GM12878 (cell line): ENCODE results near the gene SESTD1. TPM values are rescaled to one million over a fixed set of nuclear protein-coding genes. Genes with fewer than 3 reads are reported as not detected.

ENCODE experiments used
- ATAC-seq: fragments of 200-7000 bp; cut with Tn5 transposase; 3 replicates; pipeline ENCODE4 v1.9.1; 2020; ENCODE audit warnings: mild to moderate bottlenecking, moderate library complexity
- BruUV-seq: library from RNA; stranded (reverse); fragments of 400-500 nt; replicated peaks from 2 replicates; lab custom pipeline; 2021; lab: Mats Ljungman, UMichigan
- CTCF ChIA-PET: fragments of 300-600 bp; sonication (Branson Sonifier 250); formaldehyde crosslinking; extraction: SDS; loops from one replicate; lab custom pipeline; 2021; ENCODE audit warnings: inconsistent platforms; lab: Yijun Ruan, JAX
- POLR2A ChIA-PET: fragments of 350-600 bp; formaldehyde crosslinking; extraction: SDS; loops from one replicate; lab custom pipeline; 2021; ENCODE audit warnings: inconsistent platforms; lab: Charles Lee
- RAD21 ChIA-PET: fragments of 300-600 bp; sonication (Branson Sonifier 250); formaldehyde crosslinking; loops from one replicate; lab custom pipeline; 2023; ENCODE audit warnings: antibody characterized with exemption; ENCODE audit not compliant: unreplicated experiment; lab: Charles Lee
- SMC1A ChIA-PET: fragments of 300-600 bp; sonication (Branson Sonifier 250); formaldehyde crosslinking; loops from one replicate; lab custom pipeline; 2023; ENCODE audit not compliant: unreplicated experiment, uncharacterized antibody; lab: Charles Lee
- DNase-seq: peaks from one replicate; pipeline ENCODE4 v3.0.0-alpha.2; 2011; ENCODE audit warnings: low read depth, low spot score
- FAIRE-seq: peaks from 3 replicates; lab custom pipeline; 2011; peaks lifted over from hg19 to GRCh38; lab: Jason Lieb, UNC
- H2AFZ ChIP-seq: 2 replicates; pipeline ENCODE4 v1.6.0; 2011; ENCODE audit warnings: low read depth, low read length, control low read depth; ENCODE audit not compliant: control insufficient read depth
- H3K27ac ChIP-seq: 2 replicates; pipeline ENCODE4 v1.5.1; 2011; ENCODE audit warnings: control low read depth; ENCODE audit not compliant: control insufficient read depth, insufficient read depth
- H3K27me3 ChIP-seq, 2 experiments: replicated peaks in 1 of 2; 2 replicates each; pipeline versions ENCODE4 v1.6.0 to v1.6.1; 2011; ENCODE audit warnings: low read length in 1 of 2; ENCODE audit not compliant: control insufficient read depth in 2 of 2, insufficient read depth in 2 of 2
- H3K36me3 ChIP-seq, 2 experiments: 2 replicates each; pipeline ENCODE4 v1.5.1; 2011; ENCODE audit warnings: low read length in 1 of 2; ENCODE audit not compliant: control insufficient read depth in 2 of 2, insufficient read depth in 2 of 2
- H3K4me1 ChIP-seq: 2 replicates; pipeline ENCODE4 v1.6.1; 2011; ENCODE audit warnings: mild to moderate bottlenecking, low read length, moderate library complexity, mixed read lengths; ENCODE audit not compliant: control insufficient read depth, insufficient read depth
- H3K4me2 ChIP-seq: 2 replicates; pipeline ENCODE4 v1.6.0; 2011; ENCODE audit warnings: control low read depth; ENCODE audit not compliant: control insufficient read depth, insufficient read depth
- H3K4me3 ChIP-seq: fragments of 200-600 bp; sonication (generic); 2 replicates; pipeline ENCODE4 v1.5.1; 2016
- H3K79me2 ChIP-seq: 2 replicates; pipeline ENCODE4 v1.6.0; 2011; ENCODE audit warnings: low read length; ENCODE audit not compliant: control insufficient read depth, insufficient read depth
- H3K9ac ChIP-seq: 2 replicates; pipeline ENCODE4 v1.8.0; 2011; ENCODE audit warnings: low read length, control low read depth, mixed read lengths; ENCODE audit not compliant: control insufficient read depth, insufficient read depth
- H3K9me3 ChIP-seq: replicated peaks from 3 replicates; pipeline ENCODE4 v1.5.1; 2011; ENCODE audit warnings: mild to moderate bottlenecking, low read length; ENCODE audit not compliant: control insufficient read depth, insufficient read depth
- H4K20me1 ChIP-seq: 2 replicates; pipeline ENCODE4 v1.6.0; 2011; ENCODE audit not compliant: control insufficient read depth, insufficient read depth
- HDAC6 ChIP-seq: fragments of 200-600 bp; sonication (generic); IDR thresholded peaks from one replicate; pipeline ENCODE4 v1.8.0; 2017; ENCODE audit warnings: antibody characterized with exemption; ENCODE audit not compliant: unreplicated experiment
- MXI1 ChIP-seq: fragments of 150-350 bp; IDR thresholded peaks from 2 replicates; pipeline ENCODE4 v1.6.1; 2011; ENCODE audit warnings: low read depth, mild to moderate bottlenecking, inconsistent platforms, low read length, improper control_type of control experiment
- POLR2AphosphoS5 ChIP-seq: IDR thresholded peaks from 2 replicates; pipeline ENCODE4 v1.6.1; 2011; ENCODE audit warnings: mild to moderate bottlenecking, low read length, inconsistent platforms
- YY1 ChIP-seq: IDR thresholded peaks from 2 replicates; pipeline ENCODE4 v1.6.1; 2011; ENCODE audit warnings: low read depth, mild to moderate bottlenecking, low read length
- WGBS: methylation state at CpG from one replicate; pipeline ENCODE4 v1.1.6; 2016; ENCODE audit warnings: low lambda C conversion rate; ENCODE audit not compliant: insufficient replicate concordance, insufficient coverage; ENCODE audit errors: missing lambda C conversion rate; 5-methylcytosine and 5-hydroxymethylcytosine counted together
- in situ Hi-C: fragments of 300-500 bp; cut with MboI; formaldehyde crosslinking; loops from 9 replicates; pipeline ENCODE4 v1.14.3; 2018; ENCODE audit warnings: mixed read lengths
- intact Hi-C: fragments of 100-400 bp; cut with micrococcal nuclease; formaldehyde crosslinking; loops from one replicate; pipeline ENCODE4 v1.14.2; 2022; ENCODE audit not compliant: unreplicated experiment
- polyA plus RNA-seq, 11 experiments: library from polyadenylated mRNA; depleted of rRNA in 4 of 11; unstranded in 6 of 11; stranded (reverse) in 5 of 11; fragments of >200 nt; fragmentation: Nextera tagmentation in 4 of 11; fragmentation: Illumina TruSeq in 1 of 11; extraction: Ambion mirVana in 4 of 11; extraction: Trizol in 1 of 11; gene quantifications; 1 replicate in 1 of 11; 2 replicates in 10 of 11; pipeline versions ENCODE4 v1.2.1 to v1.2.3, GENCODE V29; 2011 to 2016; ENCODE audit warnings: inconsistent platforms in 2 of 11, missing spikeins in 2 of 11, low read depth in 1 of 11
- total RNA-seq, 4 experiments: library from RNA; depleted of rRNA in 3 of 4; stranded (reverse); fragments of >200 nt in 3 of 4; fragmentation: Illumina TruSeq in 1 of 4; extraction: Trizol in 1 of 4; gene quantifications; 2 replicates each; pipeline versions ENCODE4 v1.2.1 to v1.2.3, GENCODE V29; 2013 to 2021
- TF ChIP-seq, protein P1 (sequence below): fragments of 450-650 bp; conservative IDR thresholded peaks from 2 replicates; pipeline ENCODE4 v1.6.1; 2017; ENCODE audit warnings: mild to moderate bottlenecking, moderate library complexity

Gene SESTD1
- total and polyA plus RNA-seq, 10 of the 15 experiments (the other 5 are each of a cell fraction or from before 2014, with no cell fraction given): 4.4 to 22.7 (median 9.5) TPM

DNA sequence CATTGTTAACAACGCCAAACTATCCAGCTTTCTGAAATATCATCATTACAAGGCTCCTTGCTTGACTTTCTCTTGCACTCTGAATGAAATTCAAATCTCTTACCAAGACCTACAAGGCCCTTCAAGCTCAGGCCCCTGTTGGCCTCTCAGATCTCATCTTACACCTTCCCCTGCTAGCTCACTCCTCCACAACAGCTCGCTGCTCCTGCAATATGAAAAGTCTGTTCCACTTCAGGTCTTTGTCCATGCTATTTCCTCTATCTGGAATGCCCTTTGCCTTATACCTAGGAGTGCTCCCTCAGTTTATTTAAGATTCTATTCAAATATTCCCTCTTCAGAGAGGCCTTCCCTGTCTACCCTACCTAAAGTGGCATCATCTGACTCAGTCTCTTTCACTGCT lies 91.7 kb downstream of the SESTD1 start:
- RAD21 ChIA-PET: no interaction called here
- Histone ChIP-seq H3K4me2 (no peak overlapping the region), H3K9me3 (no peaks in the 10 kb centered on the region), H3K4me1 (no peaks in the 10 kb centered on the region), H3K27ac (no peak overlapping the region), H3K79me2 (no peaks in the 10 kb centered on the region), H3K36me3 (peaks cover 0 to 2% of the 10 kb centered on the region in 2 experiments; a peak in 1 of 4 replicates), H3K9ac (no peak overlapping the region), H2AFZ (no peak overlapping the region), H4K20me1 (no peaks in the 10 kb centered on the region), H3K4me3 (no peak overlapping the region), H3K27me3 (no peaks in the 10 kb centered on the region)
- intact Hi-C loops: no loop called here
- ATAC-seq: no peak
- FAIRE-seq: no peak
- no TSS peak for BruUV-seq
- DNase-seq: no peak
- WGBS: 97% methylated on average over 2 of the region's 2 CpGs
- POLR2A ChIA-PET: no interaction called here
- in situ Hi-C loops: no loop called here
- TF ChIP-seq YY1 (no peak), HDAC6 (no peak), MXI1 (no peak)
- TF ChIP-seq, protein P1, sequence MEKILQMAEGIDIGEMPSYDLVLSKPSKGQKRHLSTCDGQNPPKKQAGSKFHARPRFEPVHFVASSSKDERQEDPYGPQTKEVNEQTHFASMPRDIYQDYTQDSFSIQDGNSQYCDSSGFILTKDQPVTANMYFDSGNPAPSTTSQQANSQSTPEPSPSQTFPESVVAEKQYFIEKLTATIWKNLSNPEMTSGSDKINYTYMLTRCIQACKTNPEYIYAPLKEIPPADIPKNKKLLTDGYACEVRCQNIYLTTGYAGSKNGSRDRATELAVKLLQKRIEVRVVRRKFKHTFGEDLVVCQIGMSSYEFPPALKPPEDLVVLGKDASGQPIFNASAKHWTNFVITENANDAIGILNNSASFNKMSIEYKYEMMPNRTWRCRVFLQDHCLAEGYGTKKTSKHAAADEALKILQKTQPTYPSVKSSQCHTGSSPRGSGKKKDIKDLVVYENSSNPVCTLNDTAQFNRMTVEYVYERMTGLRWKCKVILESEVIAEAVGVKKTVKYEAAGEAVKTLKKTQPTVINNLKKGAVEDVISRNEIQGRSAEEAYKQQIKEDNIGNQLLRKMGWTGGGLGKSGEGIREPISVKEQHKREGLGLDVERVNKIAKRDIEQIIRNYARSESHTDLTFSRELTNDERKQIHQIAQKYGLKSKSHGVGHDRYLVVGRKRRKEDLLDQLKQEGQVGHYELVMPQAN: no peak
- SMC1A ChIA-PET: interaction anchor here (0.7 to 1.5 kb wide), 3 partner anchors 10 to 47 kb away, joined by 3 to 4 read pairs (median 4); no protein-coding TSS in a partner anchor
- CTCF ChIA-PET: interaction anchor here (0.8 to 1.0 kb wide), 2 partner anchors 9 kb away, joined by 3 read pairs; no protein-coding TSS in a partner anchor

DNA sequence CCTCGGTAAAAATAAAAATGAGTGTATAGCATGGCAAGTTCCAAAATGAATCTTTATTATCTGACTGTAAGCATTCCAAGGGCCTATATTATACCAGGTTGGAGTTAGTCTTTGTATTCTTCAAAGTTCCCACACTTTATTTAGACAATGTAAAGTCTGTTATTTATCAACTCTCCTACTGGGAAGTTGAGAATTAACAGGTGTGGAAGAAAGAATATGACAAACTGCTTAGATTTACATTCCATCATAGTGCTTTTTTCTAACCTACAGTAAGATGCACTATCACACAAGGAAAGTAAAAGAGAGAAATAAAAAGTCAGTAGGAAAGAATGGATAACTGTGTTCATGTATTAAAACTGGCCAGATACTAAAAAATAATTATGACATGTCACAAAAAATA lies 93.3 kb downstream of the SESTD1 start:
- TF ChIP-seq POLR2AphosphoS5: no peak
- FAIRE-seq (no peak), ATAC-seq (no peak), DNase-seq (no peak)
- Histone ChIP-seq H3K79me2 (no peaks in the 10 kb centered on the region), H2AFZ (no peak overlapping the region), H3K27me3 (no peaks in the 10 kb centered on the region), H3K4me1 (no peaks in the 10 kb centered on the region), H3K27ac (no peak overlapping the region), H3K9ac (no peak overlapping the region), H3K4me2 (no peak overlapping the region), H3K9me3 (no peaks in the 10 kb centered on the region), H3K4me3 (no peak overlapping the region), H4K20me1 (no peaks in the 10 kb centered on the region), H3K36me3 (peaks cover 0 to 2% of the 10 kb centered on the region in 2 experiments; a peak in 1 of 4 replicates)
- WGBS: 5% methylated on average over 1 of the region's 1 CpG
- ChIA-PET RAD21 (no interaction called here), CTCF (interaction anchor here (0.7 kb wide), 1 partner anchor 374 kb away, joined by 4 read pairs; no protein-coding TSS in a partner anchor), POLR2A (no interaction called here), SMC1A (interaction anchor here (0.8 to 1.3 kb wide), 2 partner anchors 8 to 12 kb away, joined by 3 to 4 read pairs; no protein-coding TSS in a partner anchor)
- in situ Hi-C loops (no loop called here), intact Hi-C loops (no loop called here)
- no TSS peak for BruUV-seq
